ENCODE results near the gene TAPT1. TPM values are rescaled to one million over a fixed set of nuclear protein-coding genes. Genes with fewer than 3 reads are reported as not detected.

TAPT1 gene
- total RNA-seq, 1 experiment from 2014 or later: 39.1 TPM

- H4K20me1 ChIP-seq (ENCODE audit: insufficient read depth, low read depth, low read length): no peaks in the 10 kb centered on the region
- no peak overlapping the region for H2AFZ ChIP-seq (ENCODE audit: low read length)
- no peak overlapping the region for H3K9ac ChIP-seq (ENCODE audit: low read length)
- no peak for DNase-seq
- no peak overlapping the region for H3K4me3 ChIP-seq (ENCODE audit: low read length)
- no peaks in the 10 kb centered on the region for H3K36me3 ChIP-seq (ENCODE audit: insufficient read depth, low read length)
- H3K79me2 ChIP-seq (ENCODE audit: low read length): no peaks in the 10 kb centered on the region
- H3K27ac ChIP-seq (ENCODE audit: low read length): no peak overlapping the region
- no peak overlapping the region for H3K4me2 ChIP-seq (ENCODE audit: low read depth, low read length, poor library complexity, severe bottlenecking)
- H3K4me1 ChIP-seq (ENCODE audit: low read length): peaks cover 30% of the 10 kb centered on the region
- no peaks in the 10 kb centered on the region for H3K9me2 ChIP-seq (replicated peaks; ENCODE audit: insufficient read depth, low read length)
- no peaks in the 10 kb centered on the region for H3K9me3 ChIP-seq (ENCODE audit: low read length)
- H3K27me3 ChIP-seq (ENCODE audit: low read length): no peaks in the 10 kb centered on the region
These were observed 56.8 kb downstream of the TAPT1 start for GRCh38 chr4:16169490-16169889.

DNA sequence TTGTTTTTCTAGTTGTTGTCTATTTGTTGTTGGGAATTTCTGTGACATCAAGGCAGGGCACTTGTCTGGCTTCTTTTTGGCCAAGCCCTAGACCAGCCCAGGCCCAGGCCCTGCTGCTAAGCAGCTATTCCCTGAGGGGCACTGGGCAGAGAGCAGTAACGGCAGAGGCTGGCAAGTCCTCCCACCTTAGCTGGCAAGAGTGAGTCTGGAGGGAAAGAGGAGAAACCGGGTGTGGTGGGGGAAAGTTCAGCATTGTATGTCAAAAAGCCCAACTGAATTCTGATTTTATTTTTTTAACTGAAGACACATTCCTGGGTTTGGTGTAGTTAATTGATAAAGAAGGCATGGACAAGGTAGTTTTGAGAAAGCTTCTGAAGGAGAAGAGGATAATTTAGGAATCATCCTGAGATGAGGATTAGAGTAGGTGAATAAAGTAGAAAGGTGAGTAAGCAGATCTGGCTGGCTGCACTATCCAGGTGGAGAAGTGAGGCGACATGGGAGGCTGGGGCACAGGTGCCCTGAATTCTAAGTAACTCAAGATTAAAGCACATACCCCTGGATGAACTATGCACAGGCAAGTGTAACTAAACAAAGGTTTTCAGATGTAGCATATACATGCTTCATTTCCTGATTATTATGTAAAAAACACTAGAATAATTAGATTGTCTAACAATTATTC, 57.4 kb downstream of the TAPT1 start:
- no peaks in the 10 kb centered on the region for H3K36me3 ChIP-seq (ENCODE audit: insufficient read depth, low read length)
- peaks cover 30% of the 10 kb centered on the region for H3K4me1 ChIP-seq (ENCODE audit: low read length)
- no peaks in the 10 kb centered on the region for H3K27me3 ChIP-seq (ENCODE audit: low read length)
- no peaks in the 10 kb centered on the region for H3K9me3 ChIP-seq (ENCODE audit: low read length)
- no peak overlapping the region for H3K4me2 ChIP-seq (ENCODE audit: low read depth, low read length, poor library complexity, severe bottlenecking)
- no peaks in the 10 kb centered on the region for H3K79me2 ChIP-seq (ENCODE audit: low read length)
- H2AFZ ChIP-seq (ENCODE audit: low read length): no peak overlapping the region
- H3K9me2 ChIP-seq (replicated peaks; ENCODE audit: insufficient read depth, low read length): no peaks in the 10 kb centered on the region
- no peak overlapping the region for H3K4me3 ChIP-seq (ENCODE audit: low read length)
- no peak overlapping the region for H3K27ac ChIP-seq (ENCODE audit: low read length)
- no peak for DNase-seq
- no peak overlapping the region for H3K9ac ChIP-seq (ENCODE audit: low read length)
- H4K20me1 ChIP-seq (ENCODE audit: insufficient read depth, low read depth, low read length): no peaks in the 10 kb centered on the region

DNA sequence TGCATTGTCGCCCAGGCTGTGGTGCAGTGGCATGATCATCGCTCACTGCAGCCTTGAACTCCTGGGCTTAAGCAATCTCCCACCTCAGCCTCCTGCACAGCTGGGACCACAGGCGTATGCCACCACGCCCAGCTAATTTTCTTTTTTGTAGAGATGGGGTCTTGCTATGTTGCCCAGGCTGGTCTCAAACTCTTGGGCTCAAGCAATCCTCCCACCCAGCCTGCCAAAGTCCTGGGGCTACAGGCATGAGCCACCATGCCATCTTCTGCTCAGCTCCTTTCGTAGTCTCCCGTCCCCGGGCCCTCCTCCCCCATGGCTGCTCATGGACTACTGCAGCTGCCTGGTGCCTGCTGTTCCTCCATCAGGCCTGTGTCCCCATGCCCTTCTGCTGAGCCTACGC, 58.1 kb downstream of the TAPT1 start:
- H3K9me3 ChIP-seq (ENCODE audit: low read length): no peaks in the 10 kb centered on the region
- no peaks in the 10 kb centered on the region for H3K9me2 ChIP-seq (replicated peaks; ENCODE audit: insufficient read depth, low read length)
- no peak overlapping the region for H3K27ac ChIP-seq (ENCODE audit: low read length)
- peaks cover 22% of the 10 kb centered on the region for H3K4me1 ChIP-seq (ENCODE audit: low read length)
- no peak for DNase-seq
- no peaks in the 10 kb centered on the region for H4K20me1 ChIP-seq (ENCODE audit: insufficient read depth, low read depth, low read length)
- no peaks in the 10 kb centered on the region for H3K79me2 ChIP-seq (ENCODE audit: low read length)
- H3K36me3 ChIP-seq (ENCODE audit: insufficient read depth, low read length): no peaks in the 10 kb centered on the region
- H3K4me3 ChIP-seq (ENCODE audit: low read length): no peak overlapping the region
- no peaks in the 10 kb centered on the region for H3K27me3 ChIP-seq (ENCODE audit: low read length)
- H3K9ac ChIP-seq (ENCODE audit: low read length): no peak overlapping the region
- H2AFZ ChIP-seq (ENCODE audit: low read length): no peak overlapping the region
- no peak overlapping the region for H3K4me2 ChIP-seq (ENCODE audit: low read depth, low read length, poor library complexity, severe bottlenecking)

DNA sequence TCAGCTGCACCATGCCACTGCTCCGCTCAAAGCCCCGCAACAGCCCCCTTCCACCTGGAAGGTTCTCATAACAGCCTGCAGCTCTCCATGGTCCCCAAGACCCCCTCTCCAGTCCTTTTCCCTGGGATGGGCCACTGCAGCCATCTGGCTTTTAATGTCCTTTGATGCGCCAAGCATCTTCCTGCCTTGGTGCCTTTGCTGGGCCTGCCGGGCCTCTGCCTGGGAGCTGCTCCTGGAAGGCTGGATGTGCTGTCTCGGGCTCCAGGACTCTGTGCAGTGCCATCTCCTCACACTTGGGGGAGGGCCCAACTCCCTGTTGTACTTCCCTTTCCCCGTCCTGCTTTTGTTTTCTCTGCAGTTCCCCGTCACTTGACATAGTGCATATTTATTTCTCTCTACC, 60.3 kb downstream of the TAPT1 start:
- Histone ChIP-seq H3K9me3 (ENCODE audit: low read length) (no peaks in the 10 kb centered on the region), H3K4me1 (ENCODE audit: low read length) (peaks cover 8% of the 10 kb centered on the region), H3K27me3 (ENCODE audit: low read length) (no peaks in the 10 kb centered on the region), H3K36me3 (ENCODE audit: insufficient read depth, low read length) (no peaks in the 10 kb centered on the region), H3K4me2 (ENCODE audit: low read depth, low read length, poor library complexity, severe bottlenecking) (no peak overlapping the region), H3K27ac (ENCODE audit: low read length) (no peak overlapping the region), H3K9me2 (replicated peaks; ENCODE audit: insufficient read depth, low read length) (no peaks in the 10 kb centered on the region), H3K79me2 (ENCODE audit: low read length) (no peaks in the 10 kb centered on the region), H2AFZ (ENCODE audit: low read length) (no peak overlapping the region), H3K9ac (ENCODE audit: low read length) (no peak overlapping the region), H3K4me3 (ENCODE audit: low read length) (no peak overlapping the region), H4K20me1 (ENCODE audit: insufficient read depth, low read depth, low read length) (no peaks in the 10 kb centered on the region)
- DNase-seq: no peak

DNA sequence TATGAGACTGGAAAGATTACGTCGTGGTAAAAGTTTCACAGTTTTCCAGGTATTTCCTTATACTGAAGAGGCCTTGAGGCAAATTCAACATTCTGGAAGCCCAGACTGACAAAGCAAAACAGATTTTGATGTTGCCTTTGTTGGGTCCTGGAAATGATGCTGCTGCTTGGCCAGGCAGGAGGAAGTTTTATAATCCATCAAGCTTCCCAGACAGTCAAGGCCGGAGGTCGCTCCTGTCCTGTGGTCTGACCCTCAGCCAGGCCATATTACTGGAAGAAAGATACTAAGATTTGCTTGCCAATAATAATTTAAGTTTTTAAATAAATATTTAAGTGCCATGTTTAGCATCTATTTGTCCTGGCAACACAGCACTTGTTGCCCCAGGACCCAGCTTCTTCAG, 63.4 kb downstream of the TAPT1 start:
- DNase-seq: no peak
- Histone ChIP-seq H4K20me1 (ENCODE audit: insufficient read depth, low read depth, low read length) (no peaks in the 10 kb centered on the region), H3K27me3 (ENCODE audit: low read length) (no peaks in the 10 kb centered on the region), H3K79me2 (ENCODE audit: low read length) (no peaks in the 10 kb centered on the region), H3K27ac (ENCODE audit: low read length) (no peak overlapping the region), H3K36me3 (ENCODE audit: insufficient read depth, low read length) (no peaks in the 10 kb centered on the region), H3K4me2 (ENCODE audit: low read depth, low read length, poor library complexity, severe bottlenecking) (no peak overlapping the region), H2AFZ (ENCODE audit: low read length) (no peak overlapping the region), H3K9me2 (replicated peaks; ENCODE audit: insufficient read depth, low read length) (no peaks in the 10 kb centered on the region), H3K4me3 (ENCODE audit: low read length) (no peak overlapping the region), H3K9me3 (ENCODE audit: low read length) (no peaks in the 10 kb centered on the region), H3K9ac (ENCODE audit: low read length) (no peak overlapping the region), H3K4me1 (ENCODE audit: low read length) (peaks cover 6% of the 10 kb centered on the region; the same call in 1 of the 2 replicates)

DNA sequence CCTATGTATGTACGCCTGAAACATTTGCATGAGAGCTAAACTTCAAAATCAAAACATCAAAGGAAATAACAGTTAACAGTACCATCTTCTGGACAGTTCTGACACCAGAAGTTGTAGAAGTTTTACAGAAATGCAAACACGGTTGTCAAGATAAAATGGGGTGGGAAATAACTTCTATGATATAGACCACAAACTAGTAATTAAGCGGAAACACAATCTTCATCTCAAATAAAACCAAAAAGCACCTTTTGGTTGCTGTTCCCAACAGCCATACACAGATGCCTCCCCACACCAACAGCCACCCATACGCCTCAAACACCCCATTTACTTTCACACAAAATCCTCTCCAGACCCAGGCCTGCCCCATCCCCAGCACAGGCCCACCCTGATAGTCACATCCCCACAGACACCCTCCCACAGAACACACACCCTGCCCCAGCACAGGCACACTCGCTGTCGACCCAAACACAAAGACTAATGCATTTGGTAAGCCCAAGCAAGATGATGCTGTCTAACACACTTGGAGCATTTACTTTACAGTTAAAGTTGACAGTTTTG, 64.3 kb downstream of the TAPT1 start:
- no peak overlapping the region for H2AFZ ChIP-seq (ENCODE audit: low read length)
- H3K9me2 ChIP-seq (replicated peaks; ENCODE audit: insufficient read depth, low read length): no peaks in the 10 kb centered on the region
- DNase-seq: no peak
- H3K9me3 ChIP-seq (ENCODE audit: low read length): no peaks in the 10 kb centered on the region
- no peaks in the 10 kb centered on the region for H3K36me3 ChIP-seq (ENCODE audit: insufficient read depth, low read length)
- no peak overlapping the region for H3K4me3 ChIP-seq (ENCODE audit: low read length)
- H3K27ac ChIP-seq (ENCODE audit: low read length): no peak overlapping the region
- H3K27me3 ChIP-seq (ENCODE audit: low read length): no peaks in the 10 kb centered on the region
- H3K9ac ChIP-seq (ENCODE audit: low read length): no peak overlapping the region
- no peak overlapping the region for H3K4me2 ChIP-seq (ENCODE audit: low read depth, low read length, poor library complexity, severe bottlenecking)
- H3K4me1 ChIP-seq (ENCODE audit: low read length): peaks cover 6% of the 10 kb centered on the region; the same call in 1 of the 2 replicates
- no peaks in the 10 kb centered on the region for H4K20me1 ChIP-seq (ENCODE audit: insufficient read depth, low read depth, low read length)
- no peaks in the 10 kb centered on the region for H3K79me2 ChIP-seq (ENCODE audit: low read length)

DNA sequence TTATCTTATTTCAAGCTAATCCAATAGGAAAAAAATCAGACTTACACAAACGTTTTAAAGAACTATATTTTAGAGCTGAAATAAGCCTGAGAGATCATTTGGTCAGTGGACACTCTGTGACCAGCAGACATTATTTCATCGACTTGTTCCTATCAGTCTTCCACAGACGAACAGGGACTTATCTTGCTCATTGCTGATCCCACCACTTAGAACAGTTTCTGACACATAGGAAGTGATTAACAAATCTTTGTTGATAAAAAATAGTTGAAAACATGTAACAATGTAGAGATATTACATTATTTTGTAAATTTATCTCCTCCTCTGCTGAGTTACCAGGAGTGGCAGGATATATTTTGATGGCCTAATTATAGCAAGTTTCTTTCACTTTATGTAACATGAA, 65.8 kb downstream of the TAPT1 start:
- Histone ChIP-seq H3K4me2 (ENCODE audit: low read depth, low read length, poor library complexity, severe bottlenecking) (no peak overlapping the region), H3K9me2 (replicated peaks; ENCODE audit: insufficient read depth, low read length) (no peaks in the 10 kb centered on the region), H3K9ac (ENCODE audit: low read length) (no peak overlapping the region)

GRCh38 chr4:16159286-16159685, 67.0 kb downstream of the TAPT1 start:
- H3K9me2 ChIP-seq (replicated peaks; ENCODE audit: insufficient read depth, low read length): no peaks in the 10 kb centered on the region
- no peak overlapping the region for H3K4me2 ChIP-seq (ENCODE audit: low read depth, low read length, poor library complexity, severe bottlenecking)
- no peaks in the 10 kb centered on the region for H3K27me3 ChIP-seq (ENCODE audit: low read length)
- H3K36me3 ChIP-seq (ENCODE audit: insufficient read depth, low read length): no peaks in the 10 kb centered on the region
- H3K9me3 ChIP-seq (ENCODE audit: low read length): no peaks in the 10 kb centered on the region
- H3K9ac ChIP-seq (ENCODE audit: low read length): no peak overlapping the region
- H4K20me1 ChIP-seq (ENCODE audit: insufficient read depth, low read depth, low read length): no peaks in the 10 kb centered on the region
- no peak overlapping the region for H2AFZ ChIP-seq (ENCODE audit: low read length)
- no peaks in the 10 kb centered on the region for H3K79me2 ChIP-seq (ENCODE audit: low read length)
- H3K4me3 ChIP-seq (ENCODE audit: low read length): no peak overlapping the region
- peaks cover 6% of the 10 kb centered on the region; the same call in 1 of the 2 replicates for H3K4me1 ChIP-seq (ENCODE audit: low read length)
- DNase-seq: no peak
- H3K27ac ChIP-seq (ENCODE audit: low read length): no peak overlapping the region

More for the DNA sequence above, 65.8 kb downstream of the TAPT1 start:
- no peaks in the 10 kb centered on the region for H3K9me3 ChIP-seq (ENCODE audit: low read length)
- peaks cover 6% of the 10 kb centered on the region; the same call in 1 of the 2 replicates for H3K4me1 ChIP-seq (ENCODE audit: low read length)
- no peak overlapping the region for H2AFZ ChIP-seq (ENCODE audit: low read length)
- DNase-seq: no peak
- no peak overlapping the region for H3K4me3 ChIP-seq (ENCODE audit: low read length)
- H3K79me2 ChIP-seq (ENCODE audit: low read length): no peaks in the 10 kb centered on the region
- H3K27me3 ChIP-seq (ENCODE audit: low read length): no peaks in the 10 kb centered on the region
- H3K27ac ChIP-seq (ENCODE audit: low read length): no peak overlapping the region
- H3K36me3 ChIP-seq (ENCODE audit: insufficient read depth, low read length): no peaks in the 10 kb centered on the region
- no peaks in the 10 kb centered on the region for H4K20me1 ChIP-seq (ENCODE audit: insufficient read depth, low read depth, low read length)
